Neural cell (in vitro differentiated cells): ENCODE results near the gene FCER2.

Experiments used
- CTCF ChIP-seq: fragments of 450-650 bp; IDR thresholded peaks from 2 replicates; pipeline ENCODE4 v1.5.1; 2014; ENCODE audit warnings: antibody characterized with exemption, mild to moderate bottlenecking, moderate library complexity; ENCODE audit not compliant: poor library complexity, severe bottlenecking
- EZH2 ChIP-seq: fragments of 200-600, 300-800 bp; shearing (Covaris generic), sonication (generic); IDR thresholded peaks from 2 replicates; pipeline ENCODE4 v1.6.1; 2014; ENCODE audit warnings: antibody characterized with exemption, low read length, borderline replicate concordance, mild to moderate bottlenecking; ENCODE audit not compliant: insufficient read depth, poor library complexity, severe bottlenecking
- POLR2AphosphoS5 ChIP-seq: IDR thresholded peaks from 2 replicates; pipeline ENCODE4 v1.6.1; 2012
- REST ChIP-seq: IDR thresholded peaks from 2 replicates; pipeline ENCODE4 v1.6.1; 2012; ENCODE audit warnings: borderline replicate concordance
- TAF1 ChIP-seq: IDR thresholded peaks from 2 replicates; pipeline ENCODE4 v1.6.1; 2012; ENCODE audit warnings: low read depth

- TF ChIP-seq CTCF (no peak), TAF1 (no peak), POLR2AphosphoS5 (no peak), EZH2 (no peak), REST (no peak)
Measured at GRCh38 chr19:7699003-7699402, 2.9 kb downstream of the FCER2 start.
